GM18867 (cell line): ENCODE data around the gene CSNK1A1L.
A peak's percentile ranks its signal among the peaks of the same experiment; 100 is the strongest.

ENCODE experiments used
- ATAC-seq: cut with Tn5 transposase; IDR thresholded peaks from one replicate; pipeline ENCODE4 v1.9.1; 2021; ENCODE audit warnings: mild to moderate bottlenecking, moderate library complexity; ENCODE audit not compliant: unreplicated experiment

CSNK1A1L gene

DNA sequence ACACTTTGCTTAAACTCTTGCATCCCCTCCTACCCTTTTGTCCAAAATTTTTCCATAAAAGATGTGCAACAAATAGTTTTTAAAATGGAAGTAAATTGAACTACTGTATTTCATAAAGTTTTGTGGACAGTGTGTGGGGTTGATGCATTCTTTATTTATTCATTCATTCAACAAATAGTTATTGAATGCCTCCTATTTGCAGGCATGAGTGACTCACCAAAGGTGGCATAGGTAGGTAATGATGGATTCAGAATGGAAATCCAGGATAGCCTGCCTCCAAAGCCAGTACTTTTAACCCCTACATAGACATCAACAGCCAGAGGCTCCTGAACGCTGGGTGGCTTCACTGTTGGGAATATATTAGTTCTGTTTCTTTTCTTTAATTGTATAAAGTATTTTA is 2.4 kb upstream of the CSNK1A1L start:
- ATAC-seq = no peak

- ATAC-seq = no peak
These were observed 2.0 kb upstream of the CSNK1A1L start for GRCh38 chr13:37107456-37107855.

DNA sequence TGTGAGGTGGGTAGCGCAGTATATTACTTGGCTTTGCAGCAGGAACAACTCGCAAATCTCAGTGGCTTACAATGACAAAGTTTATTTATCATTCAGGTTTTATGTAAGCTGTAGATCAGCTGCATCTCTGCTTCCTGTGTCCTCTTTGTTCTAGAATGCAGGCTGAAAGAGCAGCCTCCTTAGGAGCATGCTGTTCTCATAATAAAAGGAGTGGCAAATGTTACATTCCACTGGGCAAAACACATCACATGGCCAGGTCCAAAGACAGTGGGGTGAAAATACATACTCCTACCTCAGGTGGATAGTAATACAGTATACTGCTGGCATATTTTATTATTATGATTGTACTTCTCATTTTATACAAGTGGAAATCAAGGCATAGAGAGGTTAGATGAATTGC is 1.2 kb upstream of the CSNK1A1L start:
- no peak for ATAC-seq

DNA sequence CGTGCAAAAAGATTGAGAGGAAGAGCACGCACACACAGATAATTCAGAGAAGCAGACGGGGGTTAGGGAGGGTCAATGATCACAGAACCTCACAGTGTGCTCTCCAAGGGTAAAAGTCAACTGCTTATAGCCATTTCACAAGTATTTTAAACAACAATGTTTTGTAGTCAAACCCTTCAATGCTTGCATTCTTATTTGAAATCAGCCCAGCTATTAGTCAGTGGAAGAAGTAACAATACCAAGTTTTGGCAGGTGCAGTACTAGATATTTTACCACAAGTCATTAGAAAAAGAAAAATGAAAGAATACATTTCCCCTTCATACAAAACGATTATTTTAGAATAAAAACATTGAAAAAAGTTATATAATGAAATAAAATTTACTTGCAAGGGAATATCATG is 2.6 kb downstream of the CSNK1A1L start:
- ATAC-seq = no peak

DNA sequence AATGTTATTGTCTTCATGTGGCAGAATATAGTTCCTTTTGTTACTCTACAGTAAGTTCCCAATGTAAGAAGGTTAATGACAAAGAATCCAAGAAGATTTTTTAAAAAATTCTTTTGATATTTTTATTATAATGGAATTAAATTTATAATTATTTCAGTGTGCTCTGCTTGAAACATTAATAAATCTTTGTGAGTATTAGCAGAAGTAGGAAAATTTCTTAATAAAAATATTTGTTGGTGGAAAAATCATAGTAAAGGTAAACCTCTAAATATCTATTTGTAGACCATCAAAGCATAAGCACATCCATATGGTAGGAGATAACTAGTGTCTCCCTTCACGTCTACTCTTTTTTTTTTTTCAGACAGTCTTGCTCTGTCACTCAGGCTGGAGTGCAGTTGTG is 4.3 kb downstream of the CSNK1A1L start:
- ATAC-seq = no peak

- ATAC-seq = no peak
These were observed 4.7 kb downstream of the CSNK1A1L start for GRCh38 chr13:37100731-37101130.

GRCh38 chr13:37097076-37097475 is 8.4 kb downstream of the CSNK1A1L start:
- no peak for ATAC-seq

- ATAC-seq = no peak
These were observed 10.6 kb downstream of the CSNK1A1L start for GRCh38 chr13:37094840-37095239.

DNA sequence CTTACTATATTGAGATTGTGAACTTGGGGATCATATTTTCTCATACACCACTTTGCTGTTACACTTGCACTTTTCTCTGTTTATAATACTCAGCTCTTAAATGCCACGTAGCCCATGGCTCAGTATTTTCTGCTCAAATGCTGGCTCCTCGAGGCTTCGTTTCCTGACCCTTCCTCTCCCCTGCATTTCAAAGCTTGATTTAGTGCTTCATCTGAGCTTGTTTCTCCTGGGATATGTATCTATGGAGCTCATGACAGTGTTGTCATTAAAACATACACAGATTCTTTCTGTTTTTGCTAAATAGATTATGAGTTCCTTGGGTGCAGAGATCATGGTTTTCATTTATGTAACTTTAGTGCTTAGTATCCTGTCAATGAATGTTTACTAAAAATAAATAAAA is 11.4 kb downstream of the CSNK1A1L start:
- no peak for ATAC-seq

- ATAC-seq = no peak
These were observed 13.6 kb downstream of the CSNK1A1L start for GRCh38 chr13:37091835-37092234.

- ATAC-seq = no peak
These were observed 14.6 kb downstream of the CSNK1A1L start for GRCh38 chr13:37090912-37091311.

DNA sequence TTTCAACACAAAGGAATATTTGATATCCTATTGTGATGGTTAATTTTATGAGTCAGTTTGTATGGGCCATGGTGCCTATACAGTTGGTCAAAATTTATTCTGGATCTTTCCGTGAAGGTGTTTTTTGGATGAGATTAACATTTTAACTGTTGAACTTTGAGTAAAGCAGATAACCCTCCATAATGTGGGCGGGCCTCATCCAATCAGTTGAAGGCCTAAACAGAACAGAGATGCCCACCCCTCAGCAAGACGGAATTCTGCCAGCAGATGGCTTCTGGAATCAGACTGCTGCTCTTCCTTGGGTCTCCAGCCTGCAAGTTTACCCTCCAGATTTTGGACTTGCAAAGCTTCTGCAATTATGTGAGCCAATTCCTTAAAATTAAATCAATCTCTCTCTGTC is 16.0 kb downstream of the CSNK1A1L start:
- no peak for ATAC-seq

DNA sequence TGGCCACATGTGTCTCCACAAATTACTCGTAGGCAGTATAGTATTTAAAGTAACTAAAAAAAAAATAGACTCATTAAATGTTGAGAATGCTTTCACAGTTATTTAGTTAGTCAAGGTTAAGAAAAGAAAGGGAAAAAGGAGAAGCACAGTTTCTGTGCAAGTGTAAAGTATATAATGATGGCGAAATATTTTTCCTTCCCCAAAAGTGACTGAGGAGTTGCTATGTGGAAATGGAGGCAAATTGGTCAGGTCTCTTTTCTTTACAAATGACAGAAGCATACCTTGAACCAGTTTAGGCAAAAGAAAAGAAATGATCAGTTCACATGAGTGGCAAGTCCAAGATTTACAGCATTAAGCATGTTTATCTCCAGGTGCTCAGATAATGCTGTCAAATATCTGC is 18.0 kb downstream of the CSNK1A1L start:
- no peak for ATAC-seq

GRCh38 chr13:37085606-37086005 is 19.9 kb downstream of the CSNK1A1L start:
- ATAC-seq = no peak

DNA sequence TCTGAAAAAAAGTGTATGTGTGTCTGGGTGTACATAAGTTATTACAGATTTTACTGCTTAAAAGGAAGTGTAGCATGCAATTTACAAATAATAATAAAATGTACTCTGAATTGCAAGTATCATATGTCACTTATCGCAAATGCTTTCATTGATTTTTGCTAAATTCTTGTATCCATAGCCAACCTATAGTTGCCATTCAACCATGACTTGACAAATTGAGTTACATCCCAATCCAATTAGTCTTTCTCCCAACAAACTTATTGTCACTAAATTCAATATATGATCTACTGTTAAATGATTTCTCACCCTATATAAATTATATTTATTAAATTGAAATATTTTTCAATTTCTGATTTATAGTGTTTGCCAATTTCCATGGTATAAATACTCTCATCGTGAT is 28.6 kb downstream of the CSNK1A1L start:
- ATAC-seq = no peak

- no peak for ATAC-seq
These were observed 30.3 kb downstream of the CSNK1A1L start for GRCh38 chr13:37075164-37075563.

DNA sequence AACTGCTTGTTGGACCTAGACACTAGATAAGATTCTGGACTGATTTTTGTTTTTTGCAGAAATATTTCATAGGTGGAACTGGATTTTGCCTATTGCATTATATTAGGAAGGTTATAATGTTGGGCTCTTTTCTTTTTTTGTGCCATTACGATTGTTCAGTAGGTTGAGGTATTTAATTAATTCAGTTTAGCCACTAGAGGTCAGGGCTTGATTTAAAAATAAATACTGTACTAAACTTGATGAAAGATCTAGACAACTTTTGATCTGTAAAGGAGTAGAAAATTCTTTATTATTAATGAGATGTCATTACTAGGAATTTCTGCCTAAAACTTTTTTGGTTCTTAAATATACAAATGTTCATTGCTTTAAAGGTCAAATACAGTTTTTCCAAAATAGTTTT is 30.8 kb downstream of the CSNK1A1L start:
- peak; percentile 54 for ATAC-seq

- ATAC-seq = no peak
These were observed 33.4 kb downstream of the CSNK1A1L start for GRCh38 chr13:37072024-37072423.

DNA sequence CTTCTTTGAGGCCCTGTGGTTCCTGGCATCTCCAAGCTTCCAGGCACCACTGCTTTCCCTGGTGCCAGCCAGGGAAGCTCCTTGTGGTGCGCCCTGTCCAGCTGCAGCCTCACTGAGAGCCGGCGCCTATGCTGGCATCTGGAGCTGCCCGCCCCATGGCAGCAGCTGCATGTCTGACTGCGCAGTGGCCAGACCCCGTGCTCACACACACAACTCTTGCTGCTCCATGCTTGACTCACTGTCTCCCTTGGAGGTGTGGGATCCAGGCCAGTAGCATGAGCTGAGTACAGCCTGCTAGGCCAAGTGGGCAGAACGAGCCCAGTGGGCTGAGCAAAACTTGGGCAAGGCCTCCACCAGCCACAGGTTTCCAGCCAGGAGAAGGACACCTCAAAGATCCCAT is 34.5 kb downstream of the CSNK1A1L start:
- no peak for ATAC-seq

DNA sequence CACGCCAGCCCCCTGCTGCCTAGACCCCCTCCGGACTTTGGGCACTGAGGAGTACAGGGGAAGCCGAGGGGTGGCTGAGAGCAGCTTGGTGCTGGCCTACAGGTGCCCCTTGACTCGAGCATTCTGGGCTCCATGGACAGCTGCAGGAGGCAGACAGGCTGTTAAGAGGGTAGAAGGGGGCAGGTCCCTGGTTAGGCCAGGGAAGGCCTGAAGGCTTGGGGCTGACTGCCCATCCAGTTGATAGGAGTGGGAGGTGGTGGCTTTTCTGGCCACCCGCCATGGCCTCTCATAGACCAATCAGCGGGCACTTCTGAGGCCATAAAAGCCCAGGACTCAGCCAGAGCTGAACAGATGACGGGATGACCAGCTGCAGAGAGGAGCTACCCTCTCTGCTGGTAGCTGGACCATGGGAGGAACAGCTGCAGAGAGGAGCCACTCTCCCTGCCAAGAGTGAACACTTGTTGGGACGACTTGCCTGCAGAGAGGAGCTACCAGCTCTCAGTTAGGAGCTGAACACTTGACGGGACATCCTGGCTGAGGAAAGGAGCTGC is 35.2 kb downstream of the CSNK1A1L start:
- no peak for ATAC-seq

GRCh38 chr13:37069597-37070103 is 35.8 kb downstream of the CSNK1A1L start:
- no peak for ATAC-seq

DNA sequence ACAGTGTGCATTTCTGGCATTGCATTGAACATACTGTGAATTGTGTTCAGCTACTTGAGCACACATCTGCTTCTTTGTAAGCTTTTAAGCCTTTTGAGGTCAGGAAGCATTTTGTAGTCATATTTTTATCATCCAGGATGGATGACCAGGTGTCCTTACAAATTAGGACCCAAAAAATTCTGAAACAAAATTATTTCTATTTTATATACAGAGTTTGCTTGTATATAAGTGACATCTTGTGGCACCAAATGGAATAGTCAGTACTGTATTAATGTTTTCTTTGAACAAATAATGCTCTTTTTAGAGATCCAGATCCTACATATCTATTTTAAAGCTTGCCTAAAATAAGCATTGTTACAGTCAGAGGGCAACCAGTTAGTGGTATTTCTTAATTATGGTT is 36.5 kb downstream of the CSNK1A1L start:
- ATAC-seq = no peak

- peak; percentile 77 for ATAC-seq
These were observed 37.6 kb downstream of the CSNK1A1L start for GRCh38 chr13:37067874-37068273.
